GM12891 (cell line): Measurements from ENCODE around the gene FAM174C.

Experiments
- POLR2A ChIP-seq: IDR thresholded peaks from 2 replicates; pipeline ENCODE4 v1.6.1; 2011; ENCODE audit warnings: low read depth, low read length, control low read depth
- TAF1 ChIP-seq: IDR thresholded peaks from 2 replicates; pipeline ENCODE4 v1.6.1; 2011; ENCODE audit warnings: low read depth, low read length, control low read depth

DNA sequence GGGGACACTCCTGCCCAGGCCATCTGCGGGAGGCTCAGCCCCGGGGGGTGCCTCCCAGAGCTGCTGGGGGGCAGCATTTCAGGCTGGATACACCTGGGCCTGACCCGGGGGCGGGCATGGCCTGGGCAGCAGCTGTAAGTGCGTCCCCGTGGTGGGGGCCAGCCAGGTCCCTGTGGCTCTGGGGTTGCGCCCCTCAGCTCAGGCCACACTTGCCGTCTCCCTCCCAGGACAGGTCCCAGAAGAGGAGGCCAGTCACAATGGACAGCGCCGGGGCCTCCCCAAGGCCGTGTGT, 49.2 kb upstream of the FAM174C start:
- no peak for TF ChIP-seq TAF1
- no peak for TF ChIP-seq POLR2A
